ENCODE results near the gene AKAP5. TPM values are rescaled to one million over a fixed set of nuclear protein-coding genes. Genes with fewer than 3 reads are reported as not detected.

AKAP5 gene
- total RNA-seq, 4 donors from 2014 or later, result 0.51 to 5.3 (median 2.8) TPM

DNA sequence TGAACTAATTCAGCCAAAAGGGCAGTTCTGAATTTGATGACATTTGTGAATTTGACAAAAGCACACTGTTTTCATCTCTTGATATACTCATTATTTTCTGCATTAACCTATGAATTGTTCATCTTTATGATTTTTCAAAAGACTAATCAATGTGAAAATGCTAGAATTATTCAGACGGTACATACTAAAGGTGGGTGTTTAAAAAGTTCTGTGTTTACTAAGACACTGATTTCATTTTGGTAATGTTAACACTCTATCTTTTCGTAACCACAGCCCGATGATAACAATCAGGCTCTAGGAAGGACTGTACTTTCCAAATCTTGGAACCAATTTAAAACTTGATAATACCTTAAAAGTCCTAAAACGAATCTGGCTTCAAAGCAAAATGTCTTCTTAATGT lies 9.4 kb downstream of the AKAP5 start:
- no peak overlapping the region for H3K27ac ChIP-seq
- no peaks in the 10 kb centered on the region for H3K36me3 ChIP-seq
- no peaks in the 10 kb centered on the region for H3K27me3 ChIP-seq
- TF ChIP-seq, protein P1, sequence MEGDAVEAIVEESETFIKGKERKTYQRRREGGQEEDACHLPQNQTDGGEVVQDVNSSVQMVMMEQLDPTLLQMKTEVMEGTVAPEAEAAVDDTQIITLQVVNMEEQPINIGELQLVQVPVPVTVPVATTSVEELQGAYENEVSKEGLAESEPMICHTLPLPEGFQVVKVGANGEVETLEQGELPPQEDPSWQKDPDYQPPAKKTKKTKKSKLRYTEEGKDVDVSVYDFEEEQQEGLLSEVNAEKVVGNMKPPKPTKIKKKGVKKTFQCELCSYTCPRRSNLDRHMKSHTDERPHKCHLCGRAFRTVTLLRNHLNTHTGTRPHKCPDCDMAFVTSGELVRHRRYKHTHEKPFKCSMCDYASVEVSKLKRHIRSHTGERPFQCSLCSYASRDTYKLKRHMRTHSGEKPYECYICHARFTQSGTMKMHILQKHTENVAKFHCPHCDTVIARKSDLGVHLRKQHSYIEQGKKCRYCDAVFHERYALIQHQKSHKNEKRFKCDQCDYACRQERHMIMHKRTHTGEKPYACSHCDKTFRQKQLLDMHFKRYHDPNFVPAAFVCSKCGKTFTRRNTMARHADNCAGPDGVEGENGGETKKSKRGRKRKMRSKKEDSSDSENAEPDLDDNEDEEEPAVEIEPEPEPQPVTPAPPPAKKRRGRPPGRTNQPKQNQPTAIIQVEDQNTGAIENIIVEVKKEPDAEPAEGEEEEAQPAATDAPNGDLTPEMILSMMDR (IDR thresholded peaks at IDR 0.05), result no peak
- no peak for TF ChIP-seq POLR2A (IDR thresholded peaks at IDR 0.05)
- H3K9me3 ChIP-seq, result no peaks in the 10 kb centered on the region
- H3K4me1 ChIP-seq, result no peaks in the 10 kb centered on the region
- no peak overlapping the region for H3K4me3 ChIP-seq
- intact Hi-C loops (cut with DNase I; ENCODE audit: low total_unique reads), result no loop called here
- no peak for DNase-seq

DNA sequence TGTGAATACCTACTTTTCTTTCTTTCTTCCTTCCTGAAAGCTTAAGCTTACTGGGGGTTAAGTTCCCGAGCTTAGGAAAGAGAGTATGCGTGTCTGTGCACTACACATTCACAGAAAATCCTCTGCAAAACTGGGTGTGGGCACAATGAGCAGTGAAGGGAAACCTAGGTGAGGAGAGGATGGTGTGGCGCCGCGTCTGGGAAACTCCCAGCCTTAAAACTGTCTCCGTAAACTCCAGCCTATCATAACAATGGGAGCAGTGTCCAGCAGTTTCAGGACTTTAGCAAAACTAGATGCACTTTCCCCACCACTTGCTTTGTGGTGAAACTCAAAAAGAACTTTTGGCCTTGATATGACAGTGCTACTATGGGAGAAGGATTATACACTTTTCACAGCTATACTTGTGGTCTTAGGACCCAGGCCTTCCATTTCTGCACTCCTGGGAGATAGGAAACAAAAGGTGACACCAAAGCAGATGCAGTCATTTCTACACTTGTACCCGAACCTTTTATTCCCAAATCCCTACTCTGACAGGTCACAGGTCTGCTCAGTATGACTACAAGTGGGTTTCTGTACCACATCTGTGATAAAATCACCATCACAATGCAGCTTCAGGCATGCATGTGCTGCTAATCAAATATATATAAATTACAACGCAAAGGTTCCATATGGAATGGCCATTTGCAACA lies 10.4 kb downstream of the AKAP5 start:
- Histone ChIP-seq H3K27me3 (no peaks in the 10 kb centered on the region), H3K9me3 (no peaks in the 10 kb centered on the region), H3K27ac (no peak overlapping the region), H3K4me3 (no peak overlapping the region), H3K36me3 (no peaks in the 10 kb centered on the region), H3K4me1 (no peaks in the 10 kb centered on the region)
- intact Hi-C loops (cut with DNase I; ENCODE audit: low total_unique reads), result no loop called here
- no peak for DNase-seq
- TF ChIP-seq, protein P1 (IDR thresholded peaks at IDR 0.05), result no peak
- TF ChIP-seq POLR2A (IDR thresholded peaks at IDR 0.05), result no peak

DNA sequence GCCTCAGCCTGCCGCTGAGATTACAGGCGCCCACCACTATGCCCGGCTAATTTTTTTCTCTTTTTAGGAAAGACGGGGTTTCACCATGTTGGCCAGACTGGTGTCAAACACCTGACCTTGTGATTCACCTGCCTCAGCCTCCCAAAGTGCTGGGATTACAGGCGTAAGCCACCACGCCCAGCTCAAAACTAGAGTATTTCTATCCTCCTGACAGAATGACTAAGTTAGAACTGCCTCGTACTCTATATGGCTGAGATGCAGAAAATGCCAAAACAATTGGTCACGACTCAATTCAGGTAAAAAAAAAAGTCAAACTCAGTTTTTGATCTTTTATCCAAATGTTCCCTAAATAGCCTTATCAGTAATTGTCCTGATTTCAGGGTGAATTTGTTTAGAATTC lies 11.1 kb downstream of the AKAP5 start:
- Histone ChIP-seq H3K4me3 (no peak overlapping the region), H3K4me1 (no peaks in the 10 kb centered on the region), H3K27me3 (no peaks in the 10 kb centered on the region), H3K27ac (no peak overlapping the region), H3K36me3 (no peaks in the 10 kb centered on the region), H3K9me3 (no peaks in the 10 kb centered on the region)
- intact Hi-C loops (cut with DNase I; ENCODE audit: low total_unique reads), result no loop called here
- DNase-seq, result no peak
- TF ChIP-seq, protein P1 (IDR thresholded peaks at IDR 0.05), result no peak
- TF ChIP-seq POLR2A (IDR thresholded peaks at IDR 0.05), result no peak

DNA sequence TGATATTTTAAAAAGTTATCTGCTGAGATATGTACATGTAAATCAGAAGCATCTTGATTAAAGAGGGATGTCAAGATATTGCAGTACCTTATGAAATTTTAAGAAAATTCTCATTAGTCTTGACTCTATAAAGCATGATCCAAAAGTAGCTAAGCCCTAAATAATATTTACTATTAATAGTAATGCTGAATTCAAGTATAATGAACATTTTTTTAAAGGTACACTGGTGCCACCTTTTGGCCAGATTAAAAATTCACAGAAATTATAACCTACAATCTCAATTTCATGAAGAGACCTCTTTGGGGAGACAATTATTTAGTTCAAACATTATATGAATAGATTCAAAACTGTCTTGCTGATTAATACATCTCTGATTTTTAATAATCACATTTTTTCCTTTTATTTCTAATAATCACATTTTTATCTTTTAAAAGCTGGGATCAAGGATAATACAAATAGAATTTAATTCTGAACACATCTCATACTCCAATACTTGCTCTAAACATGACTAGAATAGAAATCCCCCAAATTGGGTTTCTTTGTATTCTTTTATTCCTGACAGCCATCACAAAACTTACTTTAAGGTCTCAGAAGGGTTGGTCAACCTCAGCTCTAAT lies 13.4 kb downstream of the AKAP5 start:
- no peak overlapping the region for H3K27ac ChIP-seq
- H3K36me3 ChIP-seq, result no peaks in the 10 kb centered on the region
- no peak overlapping the region for H3K4me3 ChIP-seq
- no peaks in the 10 kb centered on the region for H3K9me3 ChIP-seq
- no peaks in the 10 kb centered on the region for H3K27me3 ChIP-seq
- intact Hi-C loops (cut with DNase I; ENCODE audit: low total_unique reads), result no loop called here
- no peaks in the 10 kb centered on the region for H3K4me1 ChIP-seq
- no peak for DNase-seq
- no peak for TF ChIP-seq POLR2A (IDR thresholded peaks at IDR 0.05)
- TF ChIP-seq, protein P1 (IDR thresholded peaks at IDR 0.05), result peak; percentile 36 to 54 (median 42)

DNA sequence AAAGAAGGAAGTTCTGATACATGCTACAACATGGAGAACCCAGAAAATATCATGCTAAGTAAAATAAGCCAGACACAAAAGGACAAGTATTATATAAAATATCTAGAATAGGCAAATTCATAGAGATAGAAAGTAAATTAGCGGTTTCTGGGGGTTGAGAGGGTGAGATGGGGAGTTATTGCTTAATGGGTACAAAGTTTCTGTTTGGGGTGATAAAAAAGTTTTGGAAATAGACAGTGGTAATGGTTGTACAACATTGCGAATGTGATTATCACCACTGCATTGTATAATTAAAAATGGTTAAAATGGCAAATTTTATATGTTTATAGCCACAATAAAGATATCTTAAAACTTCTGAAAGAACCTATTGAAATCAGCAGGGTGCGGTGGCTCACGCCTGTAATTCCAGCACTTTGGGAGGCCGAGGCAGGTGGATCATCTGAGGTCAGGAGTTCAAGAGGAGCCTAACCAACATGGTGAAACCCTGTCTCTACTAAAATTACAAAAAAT lies 23.3 kb downstream of the AKAP5 start:
- H3K4me3 ChIP-seq, result no peak overlapping the region
- no peak overlapping the region for H3K27ac ChIP-seq
- H3K4me1 ChIP-seq, result no peaks in the 10 kb centered on the region
- no peaks in the 10 kb centered on the region for H3K36me3 ChIP-seq
- intact Hi-C loops (cut with DNase I; ENCODE audit: low total_unique reads), result no loop called here
- no peaks in the 10 kb centered on the region for H3K27me3 ChIP-seq
- H3K9me3 ChIP-seq, result no peaks in the 10 kb centered on the region
- TF ChIP-seq POLR2A (IDR thresholded peaks at IDR 0.05), result no peak
- TF ChIP-seq, protein P1 (IDR thresholded peaks at IDR 0.05), result no peak
- DNase-seq, result no peak
